SU-DHL-6 (cell line): ENCODE results near the gene WWOX.

ENCODE experiments used
- H2AFZ ChIP-seq: fragments of 200-600 bp; sonication (generic); 2 replicates; pipeline ENCODE4 v1.6.1; 2014; ENCODE audit warnings: low read depth, mild to moderate bottlenecking, moderate library complexity, mixed read lengths, antibody characterized with exemption, low read length; ENCODE audit not compliant: severe bottlenecking
- H3F3A ChIP-seq: fragments of 200-600 bp; shearing (Covaris generic); 2 replicates; pipeline ENCODE4 v1.6.0; 2016; ENCODE audit warnings: antibody characterized with exemption, mild to moderate bottlenecking; ENCODE audit not compliant: insufficient read depth
- H3K27ac ChIP-seq: fragments of 200-600 bp; sonication (generic); 2 replicates; pipeline ENCODE4 v1.5.1; 2016; ENCODE audit warnings: low read depth, mild to moderate bottlenecking, low read length, moderate library complexity, mixed read lengths
- H3K27me3 ChIP-seq: fragments of 200-600 bp; sonication (generic), shearing (Covaris generic); 2 replicates; pipeline ENCODE4 v1.6.0; 2014; ENCODE audit warnings: mild to moderate bottlenecking, low read length
- H3K36me3 ChIP-seq: fragments of 200-600 bp; sonication (generic); 2 replicates; pipeline ENCODE4 v1.6.1; 2014; ENCODE audit warnings: mild to moderate bottlenecking, low read length, mixed read lengths
- H3K4me2 ChIP-seq: fragments of 300-600, 200-600 bp; shearing (Covaris generic), sonication (generic); 2 replicates; pipeline ENCODE4 v1.6.0; 2014; ENCODE audit warnings: low read length, low read depth, mild to moderate bottlenecking; ENCODE audit not compliant: poor library complexity, severe bottlenecking
- H3K4me3 ChIP-seq: fragments of 200-600 bp; sonication (generic); 2 replicates; pipeline ENCODE4 v1.5.1; 2014; ENCODE audit warnings: antibody characterized with exemption, low read length, mild to moderate bottlenecking, mixed read lengths; ENCODE audit not compliant: insufficient read depth, poor library complexity, severe bottlenecking
- H3K79me2 ChIP-seq: fragments of 200-600 bp; sonication (generic); 2 replicates; pipeline ENCODE4 v1.6.1; 2014; ENCODE audit warnings: mild to moderate bottlenecking, low read length, moderate library complexity; ENCODE audit not compliant: insufficient read depth
- H3K9ac ChIP-seq: fragments of 200-600 bp; sonication (generic); 2 replicates; pipeline ENCODE4 v1.7.0; 2014; ENCODE audit warnings: mild to moderate bottlenecking, low read length
- H3K9me2 ChIP-seq: fragments of 200-600 bp; sonication (generic); replicated peaks from 2 replicates; pipeline ENCODE4 v1.6.1; 2014; ENCODE audit warnings: low read length; ENCODE audit not compliant: insufficient read depth
- H3K9me3 ChIP-seq: fragments of 200-600 bp; sonication (generic); 2 replicates; pipeline ENCODE4 v1.6.1; 2014; ENCODE audit warnings: low read length, mixed read lengths; ENCODE audit not compliant: insufficient read depth
- H4K20me1 ChIP-seq: fragments of 200-600 bp; sonication (generic); 2 replicates; pipeline ENCODE4 v1.6.1; 2014; ENCODE audit warnings: low read depth, mild to moderate bottlenecking, antibody characterized with exemption, low read length, moderate library complexity, mixed read lengths
- EZH2phosphoT487 ChIP-seq: fragments of 200-600 bp; sonication (generic), shearing (Covaris generic); conservative IDR thresholded peaks from 2 replicates; pipeline ENCODE4 v1.6.1; 2018; ENCODE audit warnings: mild to moderate bottlenecking, antibody characterized with exemption, low read length, moderate library complexity, mixed read lengths
- TF ChIP-seq, protein P1 (sequence below): fragments of 200-600 bp; sonication (generic); IDR thresholded peaks from one replicate; pipeline ENCODE4 v1.5.1; 2017; ENCODE audit warnings: antibody characterized with exemption, mild to moderate bottlenecking, low read length, moderate library complexity; ENCODE audit not compliant: insufficient read depth, poor library complexity, severe bottlenecking

The WWOX gene

DNA sequence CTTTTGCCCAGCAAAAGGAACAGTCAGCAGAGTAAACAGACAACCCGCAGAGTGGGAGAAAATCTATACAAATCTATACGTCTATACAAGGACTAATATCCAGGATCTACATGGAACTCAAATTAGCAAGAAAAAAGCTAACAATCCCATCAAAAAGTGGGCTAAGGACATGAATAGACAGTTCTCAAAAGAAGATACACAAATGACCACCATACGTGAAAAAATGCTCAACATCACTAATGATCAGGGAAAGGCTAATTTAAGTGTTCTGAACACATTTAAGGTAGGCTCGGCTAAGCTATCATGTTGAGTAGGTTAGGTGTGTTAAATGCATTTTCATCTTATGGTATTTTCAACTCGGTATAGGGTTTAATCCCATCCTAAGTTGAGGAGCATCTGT, 598.0 kb downstream of the WWOX start:
- Histone ChIP-seq H2AFZ (no peak overlapping the region), H3K4me2 (no peak overlapping the region), H3K27ac (no peak overlapping the region), H3K9ac (no peak overlapping the region), H4K20me1 (no peaks in the 10 kb centered on the region), H3K27me3 (no peaks in the 10 kb centered on the region), H3K79me2 (no peaks in the 10 kb centered on the region), H3F3A (no peaks in the 10 kb centered on the region), H3K36me3 (no peaks in the 10 kb centered on the region), H3K4me3 (no peak overlapping the region), H3K9me2 (no peaks in the 10 kb centered on the region), H3K9me3 (no peaks in the 10 kb centered on the region)
- TF ChIP-seq, protein P1, sequence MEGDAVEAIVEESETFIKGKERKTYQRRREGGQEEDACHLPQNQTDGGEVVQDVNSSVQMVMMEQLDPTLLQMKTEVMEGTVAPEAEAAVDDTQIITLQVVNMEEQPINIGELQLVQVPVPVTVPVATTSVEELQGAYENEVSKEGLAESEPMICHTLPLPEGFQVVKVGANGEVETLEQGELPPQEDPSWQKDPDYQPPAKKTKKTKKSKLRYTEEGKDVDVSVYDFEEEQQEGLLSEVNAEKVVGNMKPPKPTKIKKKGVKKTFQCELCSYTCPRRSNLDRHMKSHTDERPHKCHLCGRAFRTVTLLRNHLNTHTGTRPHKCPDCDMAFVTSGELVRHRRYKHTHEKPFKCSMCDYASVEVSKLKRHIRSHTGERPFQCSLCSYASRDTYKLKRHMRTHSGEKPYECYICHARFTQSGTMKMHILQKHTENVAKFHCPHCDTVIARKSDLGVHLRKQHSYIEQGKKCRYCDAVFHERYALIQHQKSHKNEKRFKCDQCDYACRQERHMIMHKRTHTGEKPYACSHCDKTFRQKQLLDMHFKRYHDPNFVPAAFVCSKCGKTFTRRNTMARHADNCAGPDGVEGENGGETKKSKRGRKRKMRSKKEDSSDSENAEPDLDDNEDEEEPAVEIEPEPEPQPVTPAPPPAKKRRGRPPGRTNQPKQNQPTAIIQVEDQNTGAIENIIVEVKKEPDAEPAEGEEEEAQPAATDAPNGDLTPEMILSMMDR: no peak

DNA sequence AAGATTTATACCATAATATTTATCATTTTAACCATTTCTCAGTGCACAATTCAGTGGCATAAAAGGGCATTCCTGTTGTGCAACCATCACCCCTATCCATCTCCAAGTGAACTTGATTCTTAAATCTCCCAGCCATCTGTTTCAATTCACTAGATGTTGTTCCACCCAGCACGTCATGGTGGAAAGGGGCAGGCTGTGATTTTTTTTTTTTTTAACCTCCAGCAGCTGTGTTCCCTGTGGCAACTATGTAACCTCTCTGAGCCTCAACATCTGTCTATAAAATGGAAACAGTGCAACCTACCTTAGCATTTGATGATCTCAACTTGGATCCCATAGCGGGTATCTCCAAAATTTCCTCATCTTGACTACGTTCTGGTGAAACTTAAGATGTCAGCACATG, 604.5 kb downstream of the WWOX start:
- H2AFZ ChIP-seq: no peak overlapping the region
- no peak overlapping the region for H3K27ac ChIP-seq
- no peaks in the 10 kb centered on the region for H3K27me3 ChIP-seq
- H3K4me2 ChIP-seq: no peak overlapping the region
- H3F3A ChIP-seq: no peaks in the 10 kb centered on the region
- no peaks in the 10 kb centered on the region for H3K9me3 ChIP-seq
- no peaks in the 10 kb centered on the region for H3K9me2 ChIP-seq
- no peaks in the 10 kb centered on the region for H3K36me3 ChIP-seq
- no peak overlapping the region for H3K9ac ChIP-seq
- no peaks in the 10 kb centered on the region for H3K79me2 ChIP-seq
- no peak for TF ChIP-seq EZH2phosphoT487
- TF ChIP-seq, protein P1: no peak
- 0 out of 2 replicates have a peak, but pooled peaks cover 3% of the 10 kb centered on the region for H4K20me1 ChIP-seq
- no peak overlapping the region for H3K4me3 ChIP-seq

DNA sequence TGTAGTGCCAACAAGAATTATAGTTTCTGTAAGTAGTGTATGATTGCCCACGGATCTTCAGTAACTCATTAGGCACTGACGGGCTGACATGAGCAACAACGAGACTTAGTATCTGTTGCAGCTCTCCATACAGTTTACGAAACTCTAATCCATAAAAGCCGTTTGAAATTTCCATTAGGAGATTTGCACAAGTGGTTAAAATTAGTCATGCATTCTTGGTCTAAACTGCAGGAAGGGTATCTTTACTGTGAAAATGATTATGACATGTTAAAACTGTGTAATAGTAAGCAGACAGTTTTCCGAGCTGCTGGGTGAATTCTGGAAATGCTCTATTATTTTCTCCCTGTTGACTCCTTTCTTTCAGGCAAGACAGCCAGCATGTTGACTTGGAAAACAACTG, 605.0 kb downstream of the WWOX start:
- Histone ChIP-seq H3K9ac (no peak overlapping the region), H3K79me2 (no peaks in the 10 kb centered on the region), H3F3A (no peaks in the 10 kb centered on the region), H3K9me2 (no peaks in the 10 kb centered on the region), H3K27me3 (no peaks in the 10 kb centered on the region), H4K20me1 (0 out of 2 replicates have a peak, but pooled peaks cover 3% of the 10 kb centered on the region), H3K4me2 (no peak overlapping the region), H3K9me3 (no peaks in the 10 kb centered on the region), H2AFZ (no peak overlapping the region), H3K36me3 (no peaks in the 10 kb centered on the region), H3K4me3 (no peak overlapping the region), H3K27ac (no peak overlapping the region)
- TF ChIP-seq EZH2phosphoT487: no peak
- TF ChIP-seq, protein P1: no peak

DNA sequence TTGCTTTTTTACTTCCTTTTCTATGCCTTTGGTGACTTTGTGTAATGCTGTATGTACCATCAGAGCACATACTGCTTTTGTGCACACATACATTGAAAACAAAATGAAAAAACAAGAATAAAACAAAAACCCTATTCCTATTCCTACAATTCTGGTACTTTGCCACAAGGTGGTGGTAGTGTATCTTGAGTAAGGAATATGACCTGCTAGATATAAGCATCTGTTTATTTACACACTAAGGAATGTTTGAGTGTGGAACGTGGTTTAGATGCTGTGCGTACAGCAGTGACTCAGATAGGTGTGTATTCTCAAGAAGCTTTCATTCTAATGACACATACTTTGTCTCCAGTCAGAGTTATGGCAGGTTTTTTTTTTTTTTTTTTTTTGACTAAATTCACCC, 606.2 kb downstream of the WWOX start:
- H3F3A ChIP-seq: no peaks in the 10 kb centered on the region
- H3K9me2 ChIP-seq: no peaks in the 10 kb centered on the region
- H3K9me3 ChIP-seq: no peaks in the 10 kb centered on the region
- H2AFZ ChIP-seq: no peak overlapping the region
- no peak overlapping the region for H3K27ac ChIP-seq
- TF ChIP-seq, protein P1: peak; percentile 34
- TF ChIP-seq EZH2phosphoT487: no peak
- H4K20me1 ChIP-seq: 0 out of 2 replicates have a peak, but pooled peaks cover 3% of the 10 kb centered on the region
- no peaks in the 10 kb centered on the region for H3K27me3 ChIP-seq
- H3K4me3 ChIP-seq: no peak overlapping the region
- H3K79me2 ChIP-seq: no peaks in the 10 kb centered on the region
- H3K36me3 ChIP-seq: no peaks in the 10 kb centered on the region
- H3K4me2 ChIP-seq: no peak overlapping the region
- no peak overlapping the region for H3K9ac ChIP-seq
